ENCODE measurements around the gene NECAB2.

NECAB2 gene

GRCh38 chr16:83994703-83995102 is 26.7 kb downstream of the NECAB2 start:
- TF ChIP-seq CTCF (IDR thresholded peaks at IDR 0.05; ENCODE audit: insufficient read depth, low read length) (no peak), POLR2AphosphoS5 (IDR thresholded peaks at IDR 0.05; ENCODE audit: low read depth) (no peak), REST (IDR thresholded peaks at IDR 0.05; ENCODE audit: insufficient replicate concordance, low read depth) (no peak), GABPA (IDR thresholded peaks at IDR 0.05; ENCODE audit: low read depth) (no peak), SPI1 (IDR thresholded peaks at IDR 0.05; ENCODE audit: borderline replicate concordance, low read depth) (no peak)
- H3K4me3 ChIP-seq (replicated peaks; ENCODE audit: insufficient read depth, low read length), result no peak overlapping the region
- DNase-seq (ENCODE audit: low read depth in 1 of 2, low spot score in 1 of 2), result no peak
- no peaks in the 10 kb centered on the region for H3K27me3 ChIP-seq (ENCODE audit: insufficient read depth, poor library complexity, severe bottlenecking)
- no peak overlapping the region for H3K27ac ChIP-seq (replicated peaks)

GRCh38 chr16:83995754-83996153 is 27.7 kb downstream of the NECAB2 start:
- no peak for TF ChIP-seq SPI1 (IDR thresholded peaks at IDR 0.05; ENCODE audit: borderline replicate concordance, low read depth)
- no peak for TF ChIP-seq CTCF (IDR thresholded peaks at IDR 0.05; ENCODE audit: insufficient read depth, low read length)
- TF ChIP-seq GABPA (IDR thresholded peaks at IDR 0.05; ENCODE audit: low read depth), result no peak
- no peak for TF ChIP-seq REST (IDR thresholded peaks at IDR 0.05; ENCODE audit: insufficient replicate concordance, low read depth)
- no peak for TF ChIP-seq POLR2AphosphoS5 (IDR thresholded peaks at IDR 0.05; ENCODE audit: low read depth)
- DNase-seq (ENCODE audit: low read depth in 1 of 2, low spot score in 1 of 2), result no peak
- no peak overlapping the region for H3K4me3 ChIP-seq (replicated peaks; ENCODE audit: insufficient read depth, low read length)
- no peak overlapping the region for H3K27ac ChIP-seq (replicated peaks)
- H3K27me3 ChIP-seq (ENCODE audit: insufficient read depth, poor library complexity, severe bottlenecking), result no peaks in the 10 kb centered on the region

GRCh38 chr16:83996481-83997252 is 28.6 kb downstream of the NECAB2 start:
- no peak overlapping the region for H3K27ac ChIP-seq (replicated peaks)
- DNase-seq (ENCODE audit: low read depth in 1 of 2, low spot score in 1 of 2), result no peak
- H3K27me3 ChIP-seq (ENCODE audit: insufficient read depth, poor library complexity, severe bottlenecking), result peaks cover 3% of the 10 kb centered on the region
- no peak for TF ChIP-seq POLR2AphosphoS5 (IDR thresholded peaks at IDR 0.05; ENCODE audit: low read depth)
- TF ChIP-seq REST (IDR thresholded peaks at IDR 0.05; ENCODE audit: insufficient replicate concordance, low read depth), result no peak
- no peak for TF ChIP-seq CTCF (IDR thresholded peaks at IDR 0.05; ENCODE audit: insufficient read depth, low read length)
- no peak for TF ChIP-seq SPI1 (IDR thresholded peaks at IDR 0.05; ENCODE audit: borderline replicate concordance, low read depth)
- no peak for TF ChIP-seq GABPA (IDR thresholded peaks at IDR 0.05; ENCODE audit: low read depth)
- no peak overlapping the region for H3K4me3 ChIP-seq (replicated peaks; ENCODE audit: insufficient read depth, low read length)
